ENCODE measurements around the gene ATOX1.

The ATOX1 gene

DNA sequence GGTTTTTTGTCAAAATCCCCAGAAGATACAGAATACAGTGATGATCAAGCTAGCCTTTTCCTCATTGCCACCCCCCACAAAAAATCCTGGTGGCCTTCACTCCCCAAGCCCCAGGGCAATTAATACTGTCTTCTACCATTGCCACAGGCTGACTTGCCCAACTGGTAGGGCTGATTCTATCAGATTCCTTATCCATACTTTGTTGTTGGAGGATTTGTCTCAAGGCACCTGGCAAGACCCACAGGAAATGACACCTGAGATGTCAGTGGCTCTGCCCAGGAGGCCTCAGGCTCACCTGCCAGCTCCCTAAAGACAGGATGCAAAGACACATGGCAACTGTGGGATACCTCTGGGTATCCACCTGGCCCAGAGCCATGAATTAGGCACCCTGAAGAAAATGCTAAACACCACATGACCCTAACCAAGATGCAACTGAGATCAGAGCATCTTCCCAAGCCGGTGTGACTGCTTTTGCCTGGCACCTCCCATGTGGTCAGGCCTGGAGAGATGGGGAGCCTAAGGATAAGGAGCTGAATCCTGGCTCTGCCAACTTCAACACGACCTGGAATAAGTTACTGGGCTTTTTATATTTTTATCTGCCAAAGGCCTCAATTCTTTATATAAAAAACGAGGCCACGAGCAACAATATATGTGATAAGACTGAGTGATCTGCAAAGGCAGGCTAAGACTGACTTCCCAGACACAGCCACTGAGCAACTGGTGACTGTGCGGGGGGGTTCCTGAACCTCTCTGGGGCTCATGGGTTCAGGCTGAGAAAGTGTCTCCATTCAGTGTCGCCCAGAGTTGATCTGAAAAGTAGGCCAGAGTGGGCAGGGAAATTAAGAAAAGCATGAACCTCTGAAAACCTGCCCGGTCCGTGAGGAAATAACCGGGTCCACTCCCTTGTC lies 944 bp downstream of the ATOX1 start:
- Histone ChIP-seq H3K4me2 (ENCODE audit: low read depth, low read length) (peak overlapping the region; percentile 82), H3K4me3 (ENCODE audit: low read length) (peak overlapping the region; percentile 86), H3K36me3 (replicated peaks; ENCODE audit: insufficient read depth, low read length) (peaks cover 9% of the 10 kb centered on the region; the same call in 1 of the 2 replicates), H3K9me2 (replicated peaks; ENCODE audit: insufficient read depth, low read length) (no peaks in the 10 kb centered on the region), H3K79me2 (ENCODE audit: low read length) (peaks cover 49% of the 10 kb centered on the region), H3K27me3 (replicated peaks; ENCODE audit: insufficient read depth, low read length) (no peaks in the 10 kb centered on the region), H3K27ac (ENCODE audit: low read length) (peak overlapping the region; percentile 78), H3K9me3 (replicated peaks; ENCODE audit: insufficient read depth, low read length) (no peaks in the 10 kb centered on the region), H2AFZ (ENCODE audit: low read length) (peak overlapping the region; percentile 46; the same call in 1 of the 2 replicates), H3K4me1 (ENCODE audit: low read length) (peaks cover 38% of the 10 kb centered on the region), H3K9ac (ENCODE audit: low read length) (peak overlapping the region; percentile 90), H4K20me1 (ENCODE audit: insufficient read depth, low read length) (no peaks in the 10 kb centered on the region), H3F3A (ENCODE audit: insufficient read depth, low read length) (peaks cover 36% of the 10 kb centered on the region)
- TF ChIP-seq, protein P1, sequence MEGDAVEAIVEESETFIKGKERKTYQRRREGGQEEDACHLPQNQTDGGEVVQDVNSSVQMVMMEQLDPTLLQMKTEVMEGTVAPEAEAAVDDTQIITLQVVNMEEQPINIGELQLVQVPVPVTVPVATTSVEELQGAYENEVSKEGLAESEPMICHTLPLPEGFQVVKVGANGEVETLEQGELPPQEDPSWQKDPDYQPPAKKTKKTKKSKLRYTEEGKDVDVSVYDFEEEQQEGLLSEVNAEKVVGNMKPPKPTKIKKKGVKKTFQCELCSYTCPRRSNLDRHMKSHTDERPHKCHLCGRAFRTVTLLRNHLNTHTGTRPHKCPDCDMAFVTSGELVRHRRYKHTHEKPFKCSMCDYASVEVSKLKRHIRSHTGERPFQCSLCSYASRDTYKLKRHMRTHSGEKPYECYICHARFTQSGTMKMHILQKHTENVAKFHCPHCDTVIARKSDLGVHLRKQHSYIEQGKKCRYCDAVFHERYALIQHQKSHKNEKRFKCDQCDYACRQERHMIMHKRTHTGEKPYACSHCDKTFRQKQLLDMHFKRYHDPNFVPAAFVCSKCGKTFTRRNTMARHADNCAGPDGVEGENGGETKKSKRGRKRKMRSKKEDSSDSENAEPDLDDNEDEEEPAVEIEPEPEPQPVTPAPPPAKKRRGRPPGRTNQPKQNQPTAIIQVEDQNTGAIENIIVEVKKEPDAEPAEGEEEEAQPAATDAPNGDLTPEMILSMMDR (IDR thresholded peaks at IDR 0.05; ENCODE audit: low read length) = no peak
- DNase-seq = peak; percentile 46

DNA sequence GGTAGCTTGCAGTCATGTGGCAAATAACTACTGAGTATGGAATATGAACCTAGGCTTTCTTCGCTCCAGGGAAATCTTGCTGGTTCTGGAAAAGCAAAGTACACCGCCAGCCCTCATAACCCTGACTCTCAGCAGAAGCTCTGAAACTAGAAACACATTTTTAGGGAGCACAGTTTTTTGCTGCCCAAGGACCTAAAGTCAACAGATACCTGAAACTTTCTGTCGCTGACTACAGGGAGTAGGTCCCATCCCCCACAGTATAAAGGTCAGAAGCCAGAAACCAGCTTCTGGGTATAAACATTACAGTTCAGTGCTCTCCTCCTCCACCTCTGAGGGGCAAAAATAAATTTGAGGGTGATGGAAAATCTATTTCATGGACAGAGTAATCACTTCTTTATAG lies 3.0 kb downstream of the ATOX1 start:
- H3K9me3 ChIP-seq (replicated peaks; ENCODE audit: insufficient read depth, low read length) = no peaks in the 10 kb centered on the region
- no peak overlapping the region for H2AFZ ChIP-seq (ENCODE audit: low read length)
- peaks cover 69% of the 10 kb centered on the region for H3K79me2 ChIP-seq (ENCODE audit: low read length)
- TF ChIP-seq EZH2 (optimal IDR thresholded peaks at IDR 0.05; ENCODE audit: low read depth, low read length) (no peak), EZH2phosphoT487 (IDR thresholded peaks at IDR 0.05; ENCODE audit: low read length) (no peak)
- TF ChIP-seq, protein P1 (IDR thresholded peaks at IDR 0.05; ENCODE audit: low read length) = no peak
- H3K4me1 ChIP-seq (ENCODE audit: low read length) = peaks cover 57% of the 10 kb centered on the region
- H3K9ac ChIP-seq (ENCODE audit: low read length) = peak overlapping the region; percentile 90; the same call in 1 of the 2 replicates
- peaks cover 9% of the 10 kb centered on the region for H3K36me3 ChIP-seq (replicated peaks; ENCODE audit: insufficient read depth, low read length)
- DNase-seq = peak; percentile 91
- H3K4me3 ChIP-seq (ENCODE audit: low read length) = peak overlapping the region; percentile 55
- peak overlapping the region; percentile 82 for H3K4me2 ChIP-seq (ENCODE audit: low read depth, low read length)
- H3K27me3 ChIP-seq (replicated peaks; ENCODE audit: insufficient read depth, low read length) = no peaks in the 10 kb centered on the region
- H3F3A ChIP-seq (ENCODE audit: insufficient read depth, low read length) = peaks cover 48% of the 10 kb centered on the region
- no peaks in the 10 kb centered on the region for H3K9me2 ChIP-seq (replicated peaks; ENCODE audit: insufficient read depth, low read length)
- H4K20me1 ChIP-seq (ENCODE audit: insufficient read depth, low read length) = no peaks in the 10 kb centered on the region
- peak overlapping the region; percentile 78 for H3K27ac ChIP-seq (ENCODE audit: low read length)

DNA sequence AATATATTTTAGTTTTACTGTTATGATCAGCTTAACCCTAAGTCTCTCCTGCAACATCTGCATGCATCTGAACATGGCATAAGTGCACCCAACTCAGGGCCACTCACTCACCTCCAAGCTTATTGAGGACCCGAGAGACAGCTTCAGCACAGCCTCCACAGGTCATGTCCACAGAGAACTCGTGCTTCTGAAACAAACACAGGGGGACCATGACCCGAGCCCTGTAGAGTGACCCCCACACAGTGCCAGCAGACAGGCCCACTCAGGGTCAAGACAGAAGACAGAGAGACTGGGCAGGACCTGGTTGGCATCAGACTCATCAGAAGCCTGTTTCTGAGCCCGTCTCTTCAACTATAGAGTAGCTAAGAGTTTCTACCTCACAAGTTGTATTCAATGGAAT lies 6.8 kb downstream of the ATOX1 start:
- Histone ChIP-seq H4K20me1 (ENCODE audit: insufficient read depth, low read length) (no peaks in the 10 kb centered on the region), H3K9me2 (replicated peaks; ENCODE audit: insufficient read depth, low read length) (no peaks in the 10 kb centered on the region), H3K36me3 (replicated peaks; ENCODE audit: insufficient read depth, low read length) (peaks cover 9% of the 10 kb centered on the region), H3F3A (ENCODE audit: insufficient read depth, low read length) (peaks cover 42% of the 10 kb centered on the region), H3K27ac (ENCODE audit: low read length) (peak overlapping the region; percentile 93; the same call in 1 of the 2 replicates), H3K9ac (ENCODE audit: low read length) (no peak overlapping the region), H3K79me2 (ENCODE audit: low read length) (peaks cover 78% of the 10 kb centered on the region), H3K4me2 (ENCODE audit: low read depth, low read length) (no peak overlapping the region; the same call in 1 of the 2 replicates), H3K27me3 (replicated peaks; ENCODE audit: insufficient read depth, low read length) (no peaks in the 10 kb centered on the region), H3K4me1 (ENCODE audit: low read length) (peaks cover 62% of the 10 kb centered on the region), H3K9me3 (replicated peaks; ENCODE audit: insufficient read depth, low read length) (no peaks in the 10 kb centered on the region), H3K4me3 (ENCODE audit: low read length) (no peak overlapping the region), H2AFZ (ENCODE audit: low read length) (no peak overlapping the region)
- TF ChIP-seq EZH2 (optimal IDR thresholded peaks at IDR 0.05; ENCODE audit: low read depth, low read length) (no peak), EZH2phosphoT487 (IDR thresholded peaks at IDR 0.05; ENCODE audit: low read length) (no peak)
- TF ChIP-seq, protein P1 (IDR thresholded peaks at IDR 0.05; ENCODE audit: low read length) = no peak
- DNase-seq = no peak
